MCF 10A (cell line): ENCODE data around the gene BAZ2B. TPM values are rescaled to one million over a fixed set of nuclear protein-coding genes. Genes with fewer than 3 reads are reported as not detected.

Source experiments
- BruUV-seq: library from RNA; stranded (reverse); fragments of 400-500 nt; replicated peaks from 2 replicates; lab custom pipeline; 2021; lab: Mats Ljungman, UMichigan
- CTCF ChIA-PET: fragments of 300-600 bp; sonication (Branson Sonifier 250); formaldehyde crosslinking; extraction: SDS; loops from one replicate; lab custom pipeline; 2021; ENCODE audit warnings: antibody characterized with exemption, inconsistent platforms; lab: Yijun Ruan, JAX
- POLR2A ChIA-PET: fragments of 300-600, 350-650 bp; sonication (Branson Sonifier 250); formaldehyde crosslinking; extraction: SDS; loops from one replicate; lab custom pipeline; 2020; ENCODE audit warnings: antibody characterized with exemption, inconsistent platforms; lab: Yijun Ruan, JAX
- DNase-seq: peaks from one replicate; pipeline ENCODE4 v3.0.0-alpha.2; 2018; ENCODE audit not compliant: unreplicated experiment
- H3K27ac Mint-ChIP-seq: one replicate; pipeline ENCODE4 v1.8.0; 2022; ENCODE audit warnings: mild to moderate bottlenecking, low read depth, mixed read lengths; ENCODE audit not compliant: unreplicated experiment
- H3K27me3 Mint-ChIP-seq: one replicate; pipeline ENCODE4 v1.8.0; 2022; ENCODE audit warnings: mixed read lengths; ENCODE audit not compliant: insufficient read depth, unreplicated experiment
- H3K36me3 Mint-ChIP-seq: one replicate; pipeline ENCODE4 v1.8.0; 2022; ENCODE audit warnings: mild to moderate bottlenecking, moderate library complexity, mixed read lengths; ENCODE audit not compliant: insufficient read depth, unreplicated experiment
- H3K4me1 Mint-ChIP-seq: one replicate; pipeline ENCODE4 v1.8.0; 2022; ENCODE audit warnings: mixed read lengths; ENCODE audit not compliant: insufficient read depth, unreplicated experiment
- H3K4me3 Mint-ChIP-seq: one replicate; pipeline ENCODE4 v1.8.0; 2022; ENCODE audit warnings: mild to moderate bottlenecking, moderate library complexity, mixed read lengths; ENCODE audit not compliant: unreplicated experiment
- H3K9me3 Mint-ChIP-seq: one replicate; pipeline ENCODE4 v1.8.0; 2022; ENCODE audit warnings: mixed read lengths; ENCODE audit not compliant: unreplicated experiment
- intact Hi-C: fragments of 100-400 bp; cut with micrococcal nuclease; formaldehyde crosslinking; loops from 2 replicates; pipeline ENCODE4 v1.14.1; 2022
- total RNA-seq: library from RNA; stranded (reverse); gene quantifications from 2 replicates; pipeline ENCODE4 v1.2.3, GENCODE V29; 2022
- TF ChIP-seq, protein P1 (sequence below): fragments of 200-600 bp; IDR thresholded peaks from one replicate; pipeline ENCODE4 v1.8.0; 2022; ENCODE audit warnings: antibody characterized with exemption, mild to moderate bottlenecking; ENCODE audit not compliant: unreplicated experiment

BAZ2B gene
- total RNA-seq, 1 experiment from 2014 or later: 51.8 TPM

DNA sequence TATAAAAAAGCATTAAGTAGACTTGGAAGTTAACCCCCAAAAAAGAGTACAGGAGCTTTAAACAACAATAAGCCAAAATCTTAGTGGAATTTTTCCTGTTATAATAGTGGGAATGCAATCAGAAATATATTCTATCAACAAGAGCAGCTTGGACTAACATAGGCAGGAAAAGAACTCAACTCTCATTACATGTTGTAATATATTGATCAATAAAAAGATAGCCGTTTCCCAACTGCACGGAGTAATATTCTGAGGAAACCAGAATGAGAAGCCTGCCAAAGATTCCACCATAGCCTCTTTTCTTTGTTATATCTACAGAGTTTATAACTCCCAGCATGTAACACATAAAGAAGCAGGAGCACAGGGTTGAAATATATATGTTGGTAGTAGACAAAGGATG is 37.6 kb upstream of the BAZ2B start:
- H3K27ac Mint-ChIP-seq: no peak overlapping the region
- TF ChIP-seq, protein P1, sequence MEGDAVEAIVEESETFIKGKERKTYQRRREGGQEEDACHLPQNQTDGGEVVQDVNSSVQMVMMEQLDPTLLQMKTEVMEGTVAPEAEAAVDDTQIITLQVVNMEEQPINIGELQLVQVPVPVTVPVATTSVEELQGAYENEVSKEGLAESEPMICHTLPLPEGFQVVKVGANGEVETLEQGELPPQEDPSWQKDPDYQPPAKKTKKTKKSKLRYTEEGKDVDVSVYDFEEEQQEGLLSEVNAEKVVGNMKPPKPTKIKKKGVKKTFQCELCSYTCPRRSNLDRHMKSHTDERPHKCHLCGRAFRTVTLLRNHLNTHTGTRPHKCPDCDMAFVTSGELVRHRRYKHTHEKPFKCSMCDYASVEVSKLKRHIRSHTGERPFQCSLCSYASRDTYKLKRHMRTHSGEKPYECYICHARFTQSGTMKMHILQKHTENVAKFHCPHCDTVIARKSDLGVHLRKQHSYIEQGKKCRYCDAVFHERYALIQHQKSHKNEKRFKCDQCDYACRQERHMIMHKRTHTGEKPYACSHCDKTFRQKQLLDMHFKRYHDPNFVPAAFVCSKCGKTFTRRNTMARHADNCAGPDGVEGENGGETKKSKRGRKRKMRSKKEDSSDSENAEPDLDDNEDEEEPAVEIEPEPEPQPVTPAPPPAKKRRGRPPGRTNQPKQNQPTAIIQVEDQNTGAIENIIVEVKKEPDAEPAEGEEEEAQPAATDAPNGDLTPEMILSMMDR: no peak
- DNase-seq: no peak
- no TSS peak for BruUV-seq
- H3K4me1 Mint-ChIP-seq: no peaks in the 10 kb centered on the region
- no peaks in the 10 kb centered on the region for H3K36me3 Mint-ChIP-seq
- ChIA-PET POLR2A (no interaction called here), CTCF (no interaction called here)
- H3K27me3 Mint-ChIP-seq: no peaks in the 10 kb centered on the region
- no peak overlapping the region for H3K4me3 Mint-ChIP-seq
- H3K9me3 Mint-ChIP-seq: no peaks in the 10 kb centered on the region
- intact Hi-C loops: no loop called here

DNA sequence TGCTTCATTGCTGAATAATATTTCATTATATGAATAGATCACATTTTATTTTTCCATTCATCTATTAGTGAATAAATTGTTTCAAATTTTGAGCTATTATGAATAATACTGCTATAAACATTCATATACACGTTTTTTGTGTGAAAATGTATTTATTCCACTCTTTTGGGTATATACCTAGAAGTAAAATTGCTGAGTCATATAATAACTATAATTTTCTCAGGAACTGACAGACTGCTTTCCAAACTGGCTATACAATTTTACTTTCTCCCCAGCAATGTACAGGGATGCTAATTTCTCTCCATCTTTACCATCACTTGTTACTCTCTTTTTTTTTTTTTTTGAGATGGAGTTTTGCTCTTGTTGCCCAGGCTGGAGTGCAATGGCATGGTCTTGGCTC is 35.5 kb upstream of the BAZ2B start:
- intact Hi-C loops: no loop called here
- H3K4me3 Mint-ChIP-seq: no peak overlapping the region
- no peaks in the 10 kb centered on the region for H3K36me3 Mint-ChIP-seq
- no peaks in the 10 kb centered on the region for H3K9me3 Mint-ChIP-seq
- DNase-seq: no peak
- ChIA-PET POLR2A (interaction anchor here (0.6 kb wide), 1 partner anchor 23 kb away, joined by 5 read pairs; no protein-coding TSS in a partner anchor), CTCF (interaction anchor here (0.6 to 0.7 kb wide), 2 partner anchors 41 to 644 kb away, joined by 4 to 5 read pairs; no protein-coding TSS in a partner anchor)
- TF ChIP-seq, protein P1: no peak
- BruUV-seq: no TSS peak
- no peaks in the 10 kb centered on the region for H3K4me1 Mint-ChIP-seq
- H3K27ac Mint-ChIP-seq: no peak overlapping the region
- no peaks in the 10 kb centered on the region for H3K27me3 Mint-ChIP-seq

DNA sequence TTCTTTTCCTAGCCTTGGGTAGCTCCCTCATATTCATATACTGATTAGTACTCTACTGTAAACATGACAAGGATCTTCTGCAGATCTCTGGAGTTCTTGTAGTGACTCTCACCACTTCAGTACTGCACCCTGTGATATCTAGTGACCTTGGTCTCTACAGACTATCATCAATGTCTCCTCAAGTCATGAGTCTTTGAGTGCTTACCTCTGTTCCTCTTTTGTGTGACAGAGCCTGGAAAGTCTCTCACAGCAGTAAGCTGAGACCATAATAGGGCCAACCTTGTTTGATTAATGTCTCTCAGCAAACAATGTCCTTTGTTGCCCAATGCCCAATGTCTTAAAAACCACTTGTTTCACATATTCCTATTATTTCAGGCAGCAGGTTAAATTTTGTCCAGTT is 34.2 kb upstream of the BAZ2B start:
- no peaks in the 10 kb centered on the region for H3K4me1 Mint-ChIP-seq
- no TSS peak for BruUV-seq
- intact Hi-C loops: no loop called here
- DNase-seq: no peak
- TF ChIP-seq, protein P1: no peak
- H3K36me3 Mint-ChIP-seq: no peaks in the 10 kb centered on the region
- H3K4me3 Mint-ChIP-seq: no peak overlapping the region
- H3K9me3 Mint-ChIP-seq: no peaks in the 10 kb centered on the region
- CTCF ChIA-PET: no interaction called here
- no peak overlapping the region for H3K27ac Mint-ChIP-seq
- no peaks in the 10 kb centered on the region for H3K27me3 Mint-ChIP-seq
- POLR2A ChIA-PET: no interaction called here

DNA sequence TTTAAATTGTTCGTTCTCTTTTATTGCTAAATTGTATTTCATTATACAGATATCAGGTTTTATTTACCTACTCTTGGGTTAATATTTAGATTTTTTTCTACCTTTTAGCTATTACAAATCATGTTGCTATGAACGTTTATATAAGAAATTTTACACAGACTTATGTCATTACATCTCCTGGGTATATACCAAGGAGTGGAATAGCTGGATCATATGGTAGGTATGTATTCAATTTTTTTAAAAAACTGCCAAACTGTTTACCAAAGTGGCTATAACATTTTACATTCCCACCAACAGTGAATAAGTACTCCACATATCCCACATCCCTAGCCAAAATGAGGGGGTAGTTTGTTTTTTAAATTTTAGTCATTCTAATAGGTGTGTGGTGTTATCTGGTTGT is 32.3 kb upstream of the BAZ2B start:
- Mint-ChIP-seq H3K4me3 (no peak overlapping the region), H3K4me1 (no peaks in the 10 kb centered on the region), H3K27ac (no peak overlapping the region), H3K27me3 (no peaks in the 10 kb centered on the region), H3K36me3 (no peaks in the 10 kb centered on the region), H3K9me3 (no peaks in the 10 kb centered on the region)
- BruUV-seq: no TSS peak
- intact Hi-C loops: no loop called here
- CTCF ChIA-PET: interaction anchor here (1.1 to 1.3 kb wide), 2 partner anchors 18 to 29 kb away, joined by 3 read pairs; no protein-coding TSS in a partner anchor
- no peak for DNase-seq
- TF ChIP-seq, protein P1: no peak
- POLR2A ChIA-PET: interaction anchor here (1.0 kb wide), 1 partner anchor 8 kb away, joined by 3 read pairs; no protein-coding TSS in a partner anchor
